ENCODE data around the gene THTPA. TPM values are rescaled to one million over a fixed set of nuclear protein-coding genes. Genes with fewer than 3 reads are reported as not detected.

THTPA gene
- total and polyA plus RNA-seq, 7 donors: 8.9 to 35.4 (median 22.0) TPM

DNA sequence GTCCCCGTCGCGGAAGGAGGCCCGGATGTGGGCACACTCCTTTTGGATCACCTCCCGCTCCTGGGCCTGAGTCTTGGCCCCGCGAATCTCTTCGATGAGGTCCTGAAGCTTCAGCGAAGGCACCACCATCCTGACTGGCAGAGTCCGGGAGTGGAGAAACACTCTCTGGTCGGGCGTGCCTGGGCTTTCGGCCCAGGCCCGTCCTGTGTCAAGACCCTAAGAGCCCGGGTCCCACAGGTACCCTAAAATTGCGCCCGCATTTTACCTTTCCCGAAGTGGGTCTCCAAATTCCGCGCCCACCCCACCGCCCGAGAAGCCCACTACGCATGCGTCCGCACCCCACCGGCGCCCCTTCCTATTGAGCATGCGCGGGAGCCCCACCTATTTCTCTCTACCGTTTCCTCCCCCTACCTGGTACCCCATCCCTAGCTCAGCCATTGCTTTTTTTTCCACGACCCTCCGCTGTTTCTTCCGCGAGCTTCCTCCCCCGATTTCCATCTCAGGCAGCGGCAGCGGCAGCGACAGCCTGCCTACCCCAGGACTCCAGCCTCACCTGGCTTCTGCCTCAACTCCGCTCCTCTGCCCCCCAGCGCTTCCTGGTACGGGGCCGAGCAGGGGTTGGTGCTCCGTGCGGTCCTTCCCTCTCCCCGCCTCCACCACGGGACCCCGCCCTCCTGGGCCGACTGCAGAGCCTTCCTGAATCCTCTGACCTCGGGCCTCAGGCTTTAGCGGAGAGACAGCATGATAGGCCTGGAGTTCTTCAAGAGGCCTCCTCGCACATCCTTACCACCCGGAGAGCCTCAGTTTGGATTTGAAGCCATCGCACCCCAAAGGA lies 11.3 kb downstream of the THTPA start, which contains the start of gene AP1G2:
Gene AP1G2 (minus strand): TSS at position 606 of the 835 bp plus-strand sequence. CDS start 477 bp downstream, at position 129.
- Histone ChIP-seq H3K4me1 (peaks cover 0 to 19% (median 10%) of the 10 kb centered on the region in 4 donors), H3K9me3 (no peaks in the 10 kb centered on the region), H3K36me3 (no peaks in the 10 kb centered on the region), H3K4me3 (peak within 1 kb of the TSS; percentile 50 to 68 (median 60)), H3K27me3 (peaks cover 0 to 17% (median 0%) of the 10 kb centered on the region in 3 donors), H3K27ac (peak within 1 kb of the TSS; percentile 62 to 73 (median 64))
- peak; percentile 8 to 63 (median 36) for TF ChIP-seq POLR2AphosphoS5 (IDR thresholded peaks at IDR 0.05)
- TF ChIP-seq EP300 (IDR thresholded peaks at IDR 0.05): no peak
- peak in 1 of 2 donors; percentile 55 for TF ChIP-seq POLR2A (IDR thresholded peaks at IDR 0.05)
- TF ChIP-seq, protein P1, sequence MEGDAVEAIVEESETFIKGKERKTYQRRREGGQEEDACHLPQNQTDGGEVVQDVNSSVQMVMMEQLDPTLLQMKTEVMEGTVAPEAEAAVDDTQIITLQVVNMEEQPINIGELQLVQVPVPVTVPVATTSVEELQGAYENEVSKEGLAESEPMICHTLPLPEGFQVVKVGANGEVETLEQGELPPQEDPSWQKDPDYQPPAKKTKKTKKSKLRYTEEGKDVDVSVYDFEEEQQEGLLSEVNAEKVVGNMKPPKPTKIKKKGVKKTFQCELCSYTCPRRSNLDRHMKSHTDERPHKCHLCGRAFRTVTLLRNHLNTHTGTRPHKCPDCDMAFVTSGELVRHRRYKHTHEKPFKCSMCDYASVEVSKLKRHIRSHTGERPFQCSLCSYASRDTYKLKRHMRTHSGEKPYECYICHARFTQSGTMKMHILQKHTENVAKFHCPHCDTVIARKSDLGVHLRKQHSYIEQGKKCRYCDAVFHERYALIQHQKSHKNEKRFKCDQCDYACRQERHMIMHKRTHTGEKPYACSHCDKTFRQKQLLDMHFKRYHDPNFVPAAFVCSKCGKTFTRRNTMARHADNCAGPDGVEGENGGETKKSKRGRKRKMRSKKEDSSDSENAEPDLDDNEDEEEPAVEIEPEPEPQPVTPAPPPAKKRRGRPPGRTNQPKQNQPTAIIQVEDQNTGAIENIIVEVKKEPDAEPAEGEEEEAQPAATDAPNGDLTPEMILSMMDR (IDR thresholded peaks at IDR 0.05): no peak
- 0 to 1% methylated on average over 53 of the region's 53 CpGs for WGBS, 2 donors
- intact Hi-C loops (cut with DNase I): no loop called here
- peak; percentile 92 for DNase-seq

GRCh38 chr14:23568021-23568599 lies 12.0 kb downstream of the THTPA start:
- Histone ChIP-seq H3K27ac (peak overlapping the region; percentile 62 to 73 (median 64)), H3K4me3 (peak overlapping the region; percentile 50 to 68 (median 60)), H3K9me3 (no peaks in the 10 kb centered on the region), H3K36me3 (no peaks in the 10 kb centered on the region), H3K27me3 (peaks cover 0 to 23% (median 3%) of the 10 kb centered on the region in 3 donors), H3K4me1 (peaks cover 0 to 19% (median 10%) of the 10 kb centered on the region in 4 donors)
- 66 to 75% methylated on average over 2 of the region's 2 CpGs for WGBS, 2 donors
- TF ChIP-seq EP300 (IDR thresholded peaks at IDR 0.05) (no peak), POLR2AphosphoS5 (IDR thresholded peaks at IDR 0.05) (no peak), POLR2A (IDR thresholded peaks at IDR 0.05) (no peak)
- TF ChIP-seq, protein P1 (IDR thresholded peaks at IDR 0.05): no peak
- intact Hi-C loops (cut with DNase I): no loop called here
- peak; percentile 60 for DNase-seq

- intact Hi-C loops (cut with DNase I): no loop called here
- Histone ChIP-seq H3K36me3 (no peaks in the 10 kb centered on the region), H3K27ac (no peak overlapping the region), H3K27me3 (peaks cover 0 to 30% (median 7%) of the 10 kb centered on the region in 3 donors), H3K4me1 (peaks cover 0 to 19% (median 10%) of the 10 kb centered on the region in 4 donors), H3K9me3 (no peaks in the 10 kb centered on the region), H3K4me3 (no peak overlapping the region)
- no peak for TF ChIP-seq POLR2A (IDR thresholded peaks at IDR 0.05)
- TF ChIP-seq POLR2AphosphoS5 (IDR thresholded peaks at IDR 0.05): no peak
- TF ChIP-seq, protein P1 (IDR thresholded peaks at IDR 0.05): no peak
- TF ChIP-seq EP300 (IDR thresholded peaks at IDR 0.05): no peak
- 68% methylated on average over 6 of the region's 6 CpGs for WGBS, 2 donors
- peak; percentile 50 for DNase-seq
These were observed 12.7 kb downstream of the THTPA start for GRCh38 chr14:23568600-23569331.

- H3K27ac ChIP-seq: no peak overlapping the region
- no peaks in the 10 kb centered on the region for H3K36me3 ChIP-seq
- peak; percentile 32 for DNase-seq
- intact Hi-C loops (cut with DNase I): no loop called here
- no peak overlapping the region for H3K4me3 ChIP-seq
- WGBS, 2 donors: 78% methylated on average over 7 of the region's 7 CpGs
- H3K4me1 ChIP-seq: peaks cover 0 to 19% (median 10%) of the 10 kb centered on the region in 4 donors
- TF ChIP-seq EP300 (IDR thresholded peaks at IDR 0.05) (no peak), POLR2A (IDR thresholded peaks at IDR 0.05) (no peak)
- no peaks in the 10 kb centered on the region for H3K9me3 ChIP-seq
- H3K27me3 ChIP-seq: peaks cover 0 to 38% (median 14%) of the 10 kb centered on the region in 3 donors
These were observed 13.5 kb downstream of the THTPA start for GRCh38 chr14:23569443-23570151.
